Ovary (tissue), 9 donors: ENCODE measurements around the gene ZNF710. TPM values are rescaled to one million over a fixed set of nuclear protein-coding genes. Genes with fewer than 3 reads are reported as not detected.

Source experiments
- DNase-seq, 5 donors: peaks; one replicate each; pipeline ENCODE4 v3.0.0-alpha.2; 2019 to 2020
- H3K27ac ChIP-seq, 2 donors: fragments of 200-600 bp; one replicate each; pipeline versions ENCODE4 v1.5.1 to v1.8.0; 2019 to 2022
- H3K27me3 ChIP-seq: fragments of 200-600 bp; one replicate; pipeline ENCODE4 v1.8.0; 2022
- H3K36me3 ChIP-seq: fragments of 200-600 bp; sonication (generic); one replicate; pipeline ENCODE4 v1.5.1; 2019
- H3K4me1 ChIP-seq: one replicate; pipeline ENCODE4 v1.8.1; 2013; ENCODE audit warnings: mild to moderate bottlenecking, moderate library complexity; ENCODE audit not compliant: insufficient read depth
- H3K4me3 ChIP-seq: fragments of 200-600 bp; sonication (generic); one replicate; pipeline ENCODE4 v1.5.1; 2017
- H3K9me3 ChIP-seq, 2 donors: fragments of 200-600 bp in 1 of 2; sonication (generic) in 1 of 2; one replicate each; pipeline versions ENCODE4 v1.5.1 to v1.8.1; 2013 to 2019; ENCODE audit warnings: mild to moderate bottlenecking in 1 of 2, moderate library complexity in 1 of 2
- CTCF ChIP-seq, 3 donors: fragments of 450-650 bp in 2 of 3; fragments of 200-600 bp in 1 of 3; IDR thresholded peaks; one replicate each; pipeline versions ENCODE4 v1.5.1 to v1.8.0; 2016 to 2022; ENCODE audit warnings: antibody characterized with exemption in 3 of 3, mild to moderate bottlenecking in 1 of 3
- EP300 ChIP-seq: sonication (generic); formaldehyde crosslinking; IDR thresholded peaks from one replicate; pipeline ENCODE4 v1.6.1; 2017; ENCODE audit warnings: antibody characterized with exemption
- POLR2A ChIP-seq: fragments of 450-650 bp; IDR thresholded peaks from one replicate; pipeline ENCODE4 v1.6.1; 2017; ENCODE audit warnings: antibody characterized with exemption, mild to moderate bottlenecking, moderate library complexity
- WGBS, 3 donors: extraction: QIAGEN DNeasy Blood & Tissue Kit in 1 of 3; methylation state at CpG; one replicate each; pipeline versions ENCODE4 v1.1.5 to v1.1.7; 2013 to 2017; 5-methylcytosine and 5-hydroxymethylcytosine counted together
- intact Hi-C, 4 donors: fragments of 100-400 bp; cut with DNase I; formaldehyde crosslinking; loops; one replicate each; pipeline versions ENCODE4 v1.11.0 to v1.15.1; 2022 to 2023
- polyA plus RNA-seq, 2 donors: library from polyadenylated mRNA; stranded (reverse); fragments of 200-250 nt in 1 of 2; fragments of 350-450 nt in 1 of 2; fragmentation: Illumina TruSeq in 1 of 2; extraction: RNeasy Lipid Tissue Mini Kit (QIAGEN cat#74804) in 1 of 2; gene quantifications; one replicate each; pipeline ENCODE4 v1.2.3, GENCODE V29; 2013 to 2014
- total RNA-seq, 7 donors: library from RNA; depleted of rRNA in 2 of 7; stranded (reverse); fragments of >200 nt in 2 of 7; fragmentation: NEBNext Ultra II Directional in 3 of 7; extraction: Animal tissue kit (Norgen Biotek cat#: 25700) in 3 of 7; gene quantifications; one replicate each; pipeline versions ENCODE4 v1.1.0 to v1.2.4, GENCODE V29; 2016 to 2023
- donor health status: DM: no; HTN: no; CAD: no; lungs with moderate emphysema.
- donor health status: DM: no; HTN: no; CAD: no.
- donor health status: Bipolar disorder and iron deficiency.
- donor health status: DM: yes; HTN: yes; CAD: no.
- donor health status: DM: no; HTN: no; CAD: no.
- donor health status: DM: yes; HTN: yes; CAD: no.

The ZNF710 gene
- total and polyA plus RNA-seq, 9 donors: 6.8 to 19.7 (median 14.4) TPM

DNA sequence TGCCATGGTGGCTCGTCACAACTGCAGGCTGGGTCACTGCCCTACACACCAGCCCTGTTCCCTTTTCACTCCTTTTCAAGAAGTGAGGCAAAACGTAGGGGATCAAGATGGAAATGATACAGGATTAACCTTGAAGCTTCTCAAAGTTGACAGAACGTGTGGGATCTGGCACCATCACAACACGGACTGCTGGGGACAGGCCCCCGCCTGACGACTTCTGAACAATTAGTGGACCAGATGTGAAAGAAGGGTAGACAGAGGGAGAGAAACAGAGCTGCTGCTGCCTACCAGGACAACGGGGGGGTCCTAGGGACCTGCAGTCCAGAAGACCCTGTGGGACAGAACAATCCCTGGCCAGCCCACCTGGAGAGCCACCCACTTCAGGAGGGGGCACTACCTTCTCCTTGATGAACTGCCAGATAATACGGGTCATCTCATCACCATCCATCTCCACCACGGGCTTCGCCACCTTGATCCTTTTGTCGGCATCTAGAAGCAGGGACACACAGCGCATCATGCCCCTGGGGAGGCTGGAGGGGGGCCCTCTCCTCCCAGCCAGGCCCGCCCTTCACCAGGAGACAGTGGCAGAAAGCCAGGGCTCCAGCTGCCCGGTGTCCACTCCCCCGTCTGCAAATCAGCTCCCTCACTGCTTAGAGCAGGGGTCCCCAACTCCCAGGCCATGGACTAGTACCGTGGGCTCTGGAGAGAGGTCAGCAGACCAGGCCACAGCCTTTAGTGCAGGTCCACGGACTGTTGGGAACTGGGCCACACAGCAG lies 90.2 kb downstream of the ZNF710 start:
- DNase-seq: no peak
- no peaks in the 10 kb centered on the region for H3K36me3 ChIP-seq
- 62 to 72% (median 71%) methylated on average over 15 to 17 of the region's 17 CpGs for WGBS, 3 donors
- H3K4me3 ChIP-seq: no peak overlapping the region
- no peaks in the 10 kb centered on the region for H3K9me3 ChIP-seq
- H3K27ac ChIP-seq: no peak overlapping the region
- H3K27me3 ChIP-seq: no peaks in the 10 kb centered on the region
- intact Hi-C loops: no loop called here
- H3K4me1 ChIP-seq: peaks cover 6% of the 10 kb centered on the region
- TF ChIP-seq EP300 (no peak), POLR2A (no peak), CTCF (IDR thresholded peaks at IDR 0.05) (no peak)

GRCh38 chr15:90095521-90095959 lies 94.4 kb downstream of the ZNF710 start:
- intact Hi-C loops: no loop called here
- Histone ChIP-seq H3K27me3 (no peaks in the 10 kb centered on the region), H3K4me1 (peaks cover 7% of the 10 kb centered on the region), H3K4me3 (no peak overlapping the region), H3K9me3 (no peaks in the 10 kb centered on the region), H3K27ac (no peak overlapping the region), H3K36me3 (no peaks in the 10 kb centered on the region)
- 45 to 60% (median 59%) methylated on average over 3 of the region's 3 CpGs for WGBS, 3 donors
- no peak for DNase-seq
- no peak for TF ChIP-seq EP300

DNA sequence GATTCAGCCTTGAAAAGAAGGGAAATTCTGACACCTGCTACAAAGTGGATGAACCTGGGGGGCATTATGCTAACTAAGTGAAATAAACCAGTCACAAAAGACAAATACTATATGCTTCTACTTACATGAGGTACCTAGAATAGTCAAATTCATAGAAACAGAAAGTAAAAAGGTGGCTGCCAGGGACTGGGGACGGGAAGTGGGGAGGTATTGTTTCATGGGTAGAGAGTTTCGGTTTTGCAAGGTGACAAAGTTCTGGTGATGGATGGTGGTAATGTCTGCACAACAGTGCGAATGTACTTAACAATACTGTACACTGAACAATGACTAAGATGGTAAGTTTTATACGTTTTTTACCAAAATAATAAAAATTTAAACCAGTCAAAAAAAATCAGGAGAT lies 96.4 kb downstream of the ZNF710 start:
- Histone ChIP-seq H3K4me3 (no peak overlapping the region), H3K9me3 (no peaks in the 10 kb centered on the region), H3K4me1 (peaks cover 11% of the 10 kb centered on the region), H3K27ac (no peak overlapping the region), H3K27me3 (no peaks in the 10 kb centered on the region), H3K36me3 (no peaks in the 10 kb centered on the region)
- TF ChIP-seq EP300 (no peak), CTCF (IDR thresholded peaks at IDR 0.05) (no peak), POLR2A (no peak)
- WGBS, 3 donors: 58 to 76% (median 65%) methylated on average over 4 of the region's 4 CpGs
- DNase-seq: no peak
- intact Hi-C loops: no loop called here

- Histone ChIP-seq H3K27me3 (no peaks in the 10 kb centered on the region), H3K9me3 (no peaks in the 10 kb centered on the region), H3K4me3 (no peak overlapping the region), H3K4me1 (peaks cover 11% of the 10 kb centered on the region), H3K27ac (no peak overlapping the region), H3K36me3 (no peaks in the 10 kb centered on the region)
- WGBS, 3 donors: 83 to 92% (median 90%) methylated on average over 10 of the region's 10 CpGs
- DNase-seq: no peak
- TF ChIP-seq POLR2A: no peak
- no peak for TF ChIP-seq CTCF (IDR thresholded peaks at IDR 0.05)
- no peak for TF ChIP-seq EP300
- intact Hi-C loops: no loop called here
Measured at GRCh38 chr15:90099072-90099867, 98.1 kb downstream of the ZNF710 start.
